H9 (cell line): Measurements from ENCODE around the gene ANAPC2. TPM values are rescaled to one million over a fixed set of nuclear protein-coding genes. Genes with fewer than 3 reads are reported as not detected.

ENCODE experiments used
- DNase-seq: peaks from one replicate; pipeline ENCODE4 v3.0.0-alpha.2; 2017
- H2AFZ ChIP-seq: one replicate; pipeline ENCODE4 v1.6.1; 2013; ENCODE audit warnings: mild to moderate bottlenecking, low read length, control low read depth, moderate library complexity
- H2AK5ac ChIP-seq: 2 replicates; pipeline ENCODE4 v1.6.1; 2013; ENCODE audit warnings: low read length, control low read depth, mixed read lengths; ENCODE audit not compliant: insufficient read length
- H2BK120ac ChIP-seq: one replicate; pipeline ENCODE4 v1.6.1; 2013; ENCODE audit warnings: low read depth, mild to moderate bottlenecking, low read length, control low read depth, inconsistent platforms; ENCODE audit not compliant: poor library complexity, severe bottlenecking
- H2BK12ac ChIP-seq: 2 replicates; pipeline ENCODE4 v1.6.1; 2013; ENCODE audit warnings: low read length, control low read depth, mixed read lengths, low read depth; ENCODE audit not compliant: insufficient read length
- H2BK15ac ChIP-seq: 2 replicates; pipeline ENCODE4 v1.6.1; 2013; ENCODE audit warnings: low read depth, low read length, control low read depth
- H2BK20ac ChIP-seq: one replicate; pipeline ENCODE4 v1.6.1; 2013; ENCODE audit warnings: low read depth, mild to moderate bottlenecking, low read length, control low read depth, inconsistent platforms; ENCODE audit not compliant: poor library complexity, severe bottlenecking
- H2BK5ac ChIP-seq: 2 replicates; pipeline ENCODE4 v1.6.1; 2013; ENCODE audit warnings: low read length, control low read depth, mixed read lengths; ENCODE audit not compliant: insufficient read length
- H3K14ac ChIP-seq: 2 replicates; pipeline ENCODE4 v1.6.1; 2013; ENCODE audit warnings: low read length, control low read depth; ENCODE audit not compliant: insufficient read depth
- H3K18ac ChIP-seq: 2 replicates; pipeline ENCODE4 v1.6.1; 2013; ENCODE audit warnings: low read depth, mild to moderate bottlenecking, mixed read lengths, low read length, control low read depth; ENCODE audit not compliant: insufficient read length
- H3K23ac ChIP-seq: 2 replicates; pipeline ENCODE4 v1.6.1; 2013; ENCODE audit warnings: low read length, control low read depth, mixed read lengths, low read depth; ENCODE audit not compliant: insufficient read length
- H3K23me2 ChIP-seq: 2 replicates; pipeline ENCODE4 v1.6.1; 2013; ENCODE audit warnings: low read depth, mild to moderate bottlenecking, mixed read lengths, low read length, control low read depth; ENCODE audit not compliant: insufficient read length, poor library complexity, severe bottlenecking
- H3K27ac ChIP-seq: 2 replicates; pipeline ENCODE4 v1.5.1; 2013; ENCODE audit warnings: low read length, control low read depth, mixed read lengths, low read depth; ENCODE audit not compliant: insufficient read length
- H3K27me3 ChIP-seq: 2 replicates; pipeline ENCODE4 v1.6.1; 2013; ENCODE audit warnings: low read length, control low read depth, inconsistent platforms; ENCODE audit not compliant: insufficient read depth
- H3K4ac ChIP-seq: 2 replicates; pipeline ENCODE4 v1.6.1; 2013; ENCODE audit warnings: low read depth, mild to moderate bottlenecking, control low read depth, inconsistent platforms, low read length, moderate library complexity
- H3K4me1 ChIP-seq: 2 replicates; pipeline ENCODE4 v1.6.1; 2013; ENCODE audit warnings: low read length, control low read depth, inconsistent platforms; ENCODE audit not compliant: insufficient read depth
- H3K4me2 ChIP-seq: 2 replicates; pipeline ENCODE4 v1.6.1; 2013; ENCODE audit warnings: low read length, control low read depth, mixed read lengths; ENCODE audit not compliant: insufficient read length, insufficient read depth
- H3K56ac ChIP-seq: 2 replicates; pipeline ENCODE4 v1.6.1; 2013; ENCODE audit warnings: low read depth, mild to moderate bottlenecking, mixed read lengths, low read length, control low read depth; ENCODE audit not compliant: insufficient read length
- H3K79me1 ChIP-seq: 2 replicates; pipeline ENCODE4 v1.6.1; 2013; ENCODE audit warnings: low read depth, mild to moderate bottlenecking, moderate library complexity, low read length, control low read depth, inconsistent platforms; ENCODE audit not compliant: insufficient read depth, poor library complexity, severe bottlenecking
- H3K79me2 ChIP-seq: 2 replicates; pipeline ENCODE4 v1.6.1; 2013; ENCODE audit warnings: low read length, control low read depth, inconsistent platforms; ENCODE audit not compliant: insufficient read depth
- H3K9ac ChIP-seq: 2 replicates; pipeline ENCODE4 v1.6.1; 2013; ENCODE audit warnings: low read length, control low read depth, mixed read lengths; ENCODE audit not compliant: insufficient read length; ENCODE audit errors: extremely low read depth
- H3K9me3 ChIP-seq: one replicate; pipeline ENCODE4 v1.6.1; 2013; ENCODE audit warnings: low read depth, low read length, inconsistent platforms; ENCODE audit not compliant: control insufficient read depth
- H3T11ph ChIP-seq: one replicate; pipeline ENCODE4 v1.6.1; 2013; ENCODE audit warnings: mild to moderate bottlenecking, low read length, control low read depth, inconsistent platforms
- H4K20me1 ChIP-seq: one replicate; pipeline ENCODE4 v1.6.1; 2013; ENCODE audit not compliant: control insufficient read depth, insufficient read length, insufficient read depth
- H4K5ac ChIP-seq: 2 replicates; pipeline ENCODE4 v1.6.1; 2013; ENCODE audit warnings: low read depth, mild to moderate bottlenecking, mixed read lengths, low read length, control low read depth; ENCODE audit not compliant: insufficient read length
- H4K8ac ChIP-seq: replicated peaks from 2 replicates; pipeline ENCODE4 v1.6.1; 2013; ENCODE audit warnings: low read length, control low read depth, mixed read lengths, low read depth; ENCODE audit not compliant: insufficient read length
- H4K91ac ChIP-seq: 2 replicates; pipeline ENCODE4 v1.6.1; 2013; ENCODE audit warnings: low read depth, mild to moderate bottlenecking, moderate library complexity, mixed read lengths, low read length, control low read depth; ENCODE audit not compliant: insufficient read length
- H3K27ac Mint-ChIP-seq, 3 experiments: 2 replicates in 2 of 3; 3 replicates in 1 of 3; pipeline ENCODE4 v1.8.0; 2020 to 2021; ENCODE audit warnings: mixed read lengths in 3 of 3, mild to moderate bottlenecking in 1 of 3, moderate library complexity in 1 of 3
- H3K27me3 Mint-ChIP-seq: 2 replicates; pipeline ENCODE4 v1.8.0; 2021; ENCODE audit warnings: low read depth, mild to moderate bottlenecking, moderate library complexity, mixed read lengths
- H3K36me3 Mint-ChIP-seq, 3 experiments: 2 replicates in 2 of 3; 3 replicates in 1 of 3; pipeline ENCODE4 v1.8.0; 2020 to 2021; ENCODE audit warnings: low read depth in 3 of 3, mixed read lengths in 3 of 3; ENCODE audit not compliant: insufficient read depth in 1 of 3
- H3K4me1 Mint-ChIP-seq, 2 experiments: 2 replicates each; pipeline ENCODE4 v1.8.0; 2020; ENCODE audit warnings: mixed read lengths in 2 of 2
- H3K4me3 Mint-ChIP-seq, 2 experiments: 2 replicates in 1 of 2; 3 replicates in 1 of 2; pipeline ENCODE4 v1.8.0; 2020 to 2021; ENCODE audit warnings: mild to moderate bottlenecking in 2 of 2, mixed read lengths in 2 of 2, moderate library complexity in 1 of 2
- H3K9me3 Mint-ChIP-seq, 2 experiments: 2 replicates in 1 of 2; 3 replicates in 1 of 2; pipeline ENCODE4 v1.8.0; 2020; ENCODE audit warnings: mild to moderate bottlenecking in 2 of 2, mixed read lengths in 2 of 2, moderate library complexity in 1 of 2
- WGBS: extraction: QIAGEN DNeasy Blood & Tissue Kit; methylation state at CpG from one replicate; pipeline ENCODE4 v1.1.7; 2013; ENCODE audit warnings: missing lambda C conversion rate, low lambda C conversion rate, mixed read lengths; ENCODE audit not compliant: insufficient read length; ENCODE audit errors: extremely low coverage; 5-methylcytosine and 5-hydroxymethylcytosine counted together
- total RNA-seq: library from RNA; stranded (reverse); gene quantifications from 2 replicates; pipeline ENCODE4 v1.2.1, GENCODE V29; 2021
- TF ChIP-seq, protein P1 (sequence below): fragments of 200-600 bp; sonication (generic); conservative IDR thresholded peaks from 3 replicates; pipeline ENCODE4 v1.8.0; 2021; ENCODE audit warnings: antibody characterized with exemption, mild to moderate bottlenecking

ANAPC2 gene
- total RNA-seq, 1 experiment from 2014 or later, result 54.8 TPM

DNA sequence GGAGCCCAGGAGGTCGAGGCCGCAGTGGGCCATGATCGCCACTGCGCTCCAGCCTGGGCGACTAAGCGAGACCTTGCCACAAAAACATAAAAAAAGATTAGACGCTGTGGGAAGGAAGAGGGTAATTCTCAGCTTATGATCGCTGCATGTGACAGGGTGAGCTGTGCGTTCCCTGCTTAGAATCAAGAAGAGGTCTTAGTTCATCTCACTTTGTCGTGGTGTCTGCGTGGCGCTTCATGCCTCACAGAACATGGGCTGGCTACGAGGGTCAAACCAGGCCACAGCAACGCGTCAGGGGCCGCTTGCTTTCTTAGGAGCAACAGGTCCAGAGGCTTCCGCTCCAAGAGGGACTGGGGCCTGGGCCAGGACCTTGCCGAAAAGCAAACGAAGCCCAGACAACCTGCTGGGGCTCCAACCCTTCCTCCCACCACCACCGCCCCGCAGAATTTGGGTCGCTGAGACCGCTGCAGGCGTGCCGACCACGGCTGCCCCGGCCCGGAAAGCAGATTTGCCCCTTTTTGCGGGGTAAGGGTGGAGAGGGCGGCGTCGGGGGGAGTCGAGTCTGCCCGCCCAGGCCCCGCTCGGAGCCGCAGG, 59.4 kb downstream of the ANAPC2 start:
- H3K27me3 Mint-ChIP-seq, result peaks cover 36% of the 10 kb centered on the region
- no peak for DNase-seq

More for the DNA sequence above, 59.4 kb downstream of the ANAPC2 start:
- Histone ChIP-seq H3T11ph (no peak overlapping the region), H3K79me1 (no peaks in the 10 kb centered on the region), H2BK15ac (no peak overlapping the region), H3K9me3 (no peaks in the 10 kb centered on the region), H2BK20ac (no peak overlapping the region), H3K27me3 (no peaks in the 10 kb centered on the region), H4K8ac (no peak overlapping the region), H3K14ac (peak overlapping the region; percentile 72), H3K4ac (no peak overlapping the region), H3K79me2 (no peaks in the 10 kb centered on the region), H2AK5ac (no peak overlapping the region), H3K18ac (no peak overlapping the region), H4K91ac (no peak overlapping the region), H2BK12ac (no peak overlapping the region), H2BK120ac (no peak overlapping the region), H3K4me1 (no peaks in the 10 kb centered on the region), H4K20me1 (no peaks in the 10 kb centered on the region), H3K9ac (peak overlapping the region; percentile 28), H4K5ac (no peak overlapping the region), H2AFZ (no peak overlapping the region), H2BK5ac (no peak overlapping the region), H3K27ac (no peak overlapping the region), H3K4me2 (peak overlapping the region; percentile 71), H3K23me2 (peaks cover 4% of the 10 kb centered on the region), H3K56ac (no peak overlapping the region), H3K23ac (no peak overlapping the region)
- Mint-ChIP-seq H3K27ac (no peak overlapping the region), H3K9me3 (no peaks in the 10 kb centered on the region), H3K4me1 (peaks cover 14 to 17% of the 10 kb centered on the region in 2 experiments), H3K36me3 (no peaks in the 10 kb centered on the region; a peak in 1 of 7 replicates), H3K4me3 (peak overlapping the region; percentile 76 to 81)
- TF ChIP-seq, protein P1, sequence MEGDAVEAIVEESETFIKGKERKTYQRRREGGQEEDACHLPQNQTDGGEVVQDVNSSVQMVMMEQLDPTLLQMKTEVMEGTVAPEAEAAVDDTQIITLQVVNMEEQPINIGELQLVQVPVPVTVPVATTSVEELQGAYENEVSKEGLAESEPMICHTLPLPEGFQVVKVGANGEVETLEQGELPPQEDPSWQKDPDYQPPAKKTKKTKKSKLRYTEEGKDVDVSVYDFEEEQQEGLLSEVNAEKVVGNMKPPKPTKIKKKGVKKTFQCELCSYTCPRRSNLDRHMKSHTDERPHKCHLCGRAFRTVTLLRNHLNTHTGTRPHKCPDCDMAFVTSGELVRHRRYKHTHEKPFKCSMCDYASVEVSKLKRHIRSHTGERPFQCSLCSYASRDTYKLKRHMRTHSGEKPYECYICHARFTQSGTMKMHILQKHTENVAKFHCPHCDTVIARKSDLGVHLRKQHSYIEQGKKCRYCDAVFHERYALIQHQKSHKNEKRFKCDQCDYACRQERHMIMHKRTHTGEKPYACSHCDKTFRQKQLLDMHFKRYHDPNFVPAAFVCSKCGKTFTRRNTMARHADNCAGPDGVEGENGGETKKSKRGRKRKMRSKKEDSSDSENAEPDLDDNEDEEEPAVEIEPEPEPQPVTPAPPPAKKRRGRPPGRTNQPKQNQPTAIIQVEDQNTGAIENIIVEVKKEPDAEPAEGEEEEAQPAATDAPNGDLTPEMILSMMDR, result no peak
- WGBS, result no CpG with 5 or more reads among the region's 37 CpGs
